IMR-90 (cell line): Measurements from ENCODE around the gene LIN52. TPM values are rescaled to one million over a fixed set of nuclear protein-coding genes. Genes with fewer than 3 reads are reported as not detected.

ENCODE experiments used
- ATAC-seq: fragments of 200-7000 bp; cut with Tn5 transposase; 2 replicates; pipeline ENCODE4 v1.9.1; 2020; ENCODE audit warnings: low read depth, mild to moderate bottlenecking, moderate library complexity
- BruUV-seq: library from RNA; stranded (reverse); fragments of 400-500 nt; replicated peaks from 2 replicates; lab custom pipeline; 2021; lab: Mats Ljungman, UMichigan
- CTCF ChIA-PET: fragments of 300-600 bp; formaldehyde crosslinking; extraction: SDS; loops from one replicate; lab custom pipeline; 2021; ENCODE audit warnings: antibody characterized with exemption; lab: Yijun Ruan, JAX
- POLR2A ChIA-PET: fragments of 300-600 bp; sonication (Branson Sonifier 250); formaldehyde crosslinking; loops from one replicate; lab custom pipeline; 2022; ENCODE audit warnings: antibody characterized with exemption; ENCODE audit not compliant: unreplicated experiment; lab: Charles Lee
- DNase-seq: peaks from one replicate; pipeline ENCODE4 v3.0.0; 2013
- H2AFZ ChIP-seq: replicated peaks from 2 replicates; pipeline ENCODE3; 2013; ENCODE audit warnings: low read length, mild to moderate bottlenecking; ENCODE audit not compliant: poor library complexity
- H2AK5ac ChIP-seq: 2 replicates; pipeline ENCODE4 v1.6.1; 2013; ENCODE audit warnings: low read depth, low read length, inconsistent platforms
- H2AK9ac ChIP-seq: replicated peaks from 2 replicates; pipeline ENCODE3; 2013; ENCODE audit warnings: mild to moderate bottlenecking, low read depth, low read length, moderate library complexity; ENCODE audit not compliant: poor library complexity
- H2BK120ac ChIP-seq: 2 replicates; pipeline ENCODE4 v1.6.1; 2013; ENCODE audit warnings: low read depth, low read length, inconsistent platforms
- H2BK15ac ChIP-seq: 3 replicates; pipeline ENCODE4 v1.6.1; 2013; ENCODE audit warnings: low read depth, low read length, inconsistent platforms
- H2BK20ac ChIP-seq: 2 replicates; pipeline ENCODE4 v1.6.1; 2013; ENCODE audit warnings: low read depth, mild to moderate bottlenecking, inconsistent platforms, low read length, moderate library complexity
- H2BK5ac ChIP-seq: 2 replicates; pipeline ENCODE4 v1.6.1; 2013; ENCODE audit warnings: mild to moderate bottlenecking, low read depth, low read length, inconsistent platforms; ENCODE audit not compliant: poor library complexity, severe bottlenecking
- H3K14ac ChIP-seq: replicated peaks from 2 replicates; pipeline ENCODE4 v1.6.1; 2013; ENCODE audit warnings: low read depth, low read length, inconsistent platforms
- H3K18ac ChIP-seq: 2 replicates; pipeline ENCODE4 v1.6.1; 2013; ENCODE audit warnings: low read depth, low read length, control low read depth
- H3K23ac ChIP-seq: 2 replicates; pipeline ENCODE4 v1.6.1; 2013; ENCODE audit warnings: low read depth, low read length, inconsistent platforms
- H3K27ac ChIP-seq: 2 replicates; pipeline ENCODE4 v1.5.1; 2013; ENCODE audit warnings: mild to moderate bottlenecking, control low read depth, low read length; ENCODE audit not compliant: insufficient read depth
- H3K27me3 ChIP-seq: 2 replicates; pipeline ENCODE4 v1.6.1; 2013; ENCODE audit warnings: low read length; ENCODE audit not compliant: control insufficient read depth, insufficient read depth
- H3K36me3 ChIP-seq: 2 replicates; pipeline ENCODE4 v1.6.1; 2013; ENCODE audit warnings: low read length, mixed read lengths; ENCODE audit not compliant: control insufficient read depth, insufficient read depth
- H3K4ac ChIP-seq: 2 replicates; pipeline ENCODE4 v1.6.1; 2013; ENCODE audit warnings: low read depth, low read length, inconsistent platforms
- H3K4me1 ChIP-seq: 2 replicates; pipeline ENCODE4 v1.6.1; 2013; ENCODE audit warnings: low read length, mixed read lengths; ENCODE audit not compliant: control insufficient read depth, insufficient read depth
- H3K4me2 ChIP-seq: 2 replicates; pipeline ENCODE4 v1.6.1; 2013; ENCODE audit warnings: low read depth, mild to moderate bottlenecking, control low read depth, low read length, moderate library complexity
- H3K4me3 ChIP-seq: 2 replicates; pipeline ENCODE4 v1.5.1; 2013; ENCODE audit warnings: low read depth, mild to moderate bottlenecking, control low read depth, low read length, moderate library complexity; ENCODE audit not compliant: insufficient read depth
- H3K56ac ChIP-seq: 2 replicates; pipeline ENCODE4 v1.6.1; 2013; ENCODE audit warnings: low read length, inconsistent platforms; ENCODE audit not compliant: insufficient read depth; ENCODE audit errors: extremely low read depth
- H3K79me1 ChIP-seq, 2 experiments: 2 replicates each; pipeline ENCODE4 v1.6.1; 2013; ENCODE audit warnings: low read length in 2 of 2, inconsistent platforms in 1 of 2, low read depth in 1 of 2
- H3K9ac ChIP-seq: 2 replicates; pipeline ENCODE4 v1.6.1; 2013; ENCODE audit warnings: low read depth, low read length, control low read depth
- H3K9me1 ChIP-seq: 2 replicates; pipeline ENCODE4 v1.6.1; 2013; ENCODE audit warnings: low read length, inconsistent platforms; ENCODE audit not compliant: insufficient read depth
- H3K9me3 ChIP-seq: 2 replicates; pipeline ENCODE4 v1.6.1; 2013; ENCODE audit warnings: low read length; ENCODE audit not compliant: control insufficient read depth, insufficient read depth
- H4K20me1 ChIP-seq: 2 replicates; pipeline ENCODE4 v1.6.1; 2013; ENCODE audit warnings: low read length, inconsistent platforms; ENCODE audit not compliant: insufficient read depth
- H4K5ac ChIP-seq: 2 replicates; pipeline ENCODE4 v1.6.1; 2013; ENCODE audit warnings: mild to moderate bottlenecking, low read depth, low read length, control low read depth
- H4K8ac ChIP-seq, 2 experiments: 2 replicates each; pipeline ENCODE4 v1.6.1; 2013; ENCODE audit warnings: low read depth in 2 of 2, low read length in 2 of 2, control low read depth in 1 of 2, inconsistent platforms in 1 of 2
- H4K91ac ChIP-seq: 2 replicates; pipeline ENCODE4 v1.6.1; 2013; ENCODE audit warnings: low read depth, low read length, inconsistent platforms; ENCODE audit not compliant: insufficient read depth
- BHLHE40 ChIP-seq: fragments of 150-350 bp; IDR thresholded peaks from 2 replicates; pipeline ENCODE4 v1.6.1; 2016; ENCODE audit warnings: mild to moderate bottlenecking, low read depth, low read length
- CTCF ChIP-seq: conservative IDR thresholded peaks from 2 replicates; pipeline ENCODE4 v1.5.1; 2012; ENCODE audit warnings: mild to moderate bottlenecking, low read depth, low read length, improper control_type of control experiment
- ELK1 ChIP-seq: fragments of 150-350 bp; IDR thresholded peaks from 2 replicates; pipeline ENCODE4 v1.6.1; 2016; ENCODE audit warnings: low read depth, mild to moderate bottlenecking, low read length, moderate library complexity, borderline replicate concordance
- FOS ChIP-seq: fragments of 150-350 bp; IDR thresholded peaks from 2 replicates; pipeline ENCODE4 v1.6.1; 2016; ENCODE audit warnings: low read depth, low read length
- MAFK ChIP-seq: IDR thresholded peaks from 2 replicates; pipeline ENCODE4 v1.6.1; 2012; ENCODE audit warnings: low read depth, low read length, improper control_type of control experiment
- MAZ ChIP-seq: IDR thresholded peaks from 2 replicates; pipeline ENCODE4 v1.6.1; 2012; ENCODE audit warnings: low read depth, mild to moderate bottlenecking, low read length, improper control_type of control experiment, moderate library complexity, borderline replicate concordance
- MXI1 ChIP-seq: IDR thresholded peaks from 2 replicates; pipeline ENCODE4 v1.6.1; 2012; ENCODE audit warnings: low read depth, mild to moderate bottlenecking, low read length, moderate library complexity, borderline replicate concordance
- NFE2L2 ChIP-seq: fragments of 150-350 bp; IDR thresholded peaks from 2 replicates; pipeline ENCODE4 v1.6.1; 2016; ENCODE audit warnings: low read depth, mild to moderate bottlenecking, low read length
- POLR2A ChIP-seq: IDR thresholded peaks from 2 replicates; pipeline ENCODE4 v1.6.1; 2012; ENCODE audit warnings: mild to moderate bottlenecking, low read depth, low read length
- RAD21 ChIP-seq: IDR thresholded peaks from 2 replicates; pipeline ENCODE4 v1.6.1; 2012; ENCODE audit warnings: low read length, improper control_type of control experiment
- SMC3 ChIP-seq: fragments of 150-350 bp; IDR thresholded peaks from 2 replicates; pipeline ENCODE4 v1.6.1; 2016; ENCODE audit warnings: low read depth, mild to moderate bottlenecking, antibody characterized with exemption, low read length, moderate library complexity
- WGBS, 2 experiments: methylation state at CpG; one replicate each; pipeline versions ENCODE4 v1.1.5 to v1.1.7; 2013; ENCODE audit warnings: missing lambda C conversion rate in 2 of 2; ENCODE audit not compliant: insufficient read length in 1 of 2; ENCODE audit errors: extremely low coverage in 2 of 2; 5-methylcytosine and 5-hydroxymethylcytosine counted together
- dilution Hi-C: fragments of 300-500 bp; cut with HindIII; formaldehyde crosslinking; loops from one replicate; pipeline ENCODE4 v1.14.3; 2018; ENCODE audit warnings: low sequenced_read_pairs; ENCODE audit not compliant: unreplicated experiment
- in situ Hi-C: fragments of 300-500 bp; cut with MboI; formaldehyde crosslinking; loops from 3 replicates; pipeline ENCODE4 v1.14.3; 2019; ENCODE audit warnings: low sequenced_read_pairs, inconsistent platforms, mixed read lengths
- intact Hi-C: fragments of 100-400 bp; cut with micrococcal nuclease; formaldehyde crosslinking; loops from 2 replicates; pipeline ENCODE4 v1.10.0; 2022
- polyA plus RNA-seq, 3 experiments: library from polyadenylated mRNA; depleted of rRNA; stranded (reverse); fragments of >200 nt; gene quantifications; 2 replicates each; pipeline ENCODE4 v1.2.3, GENCODE V29; 2012; ENCODE audit warnings: low replicate concordance in 1 of 3
- total RNA-seq: library from RNA; depleted of rRNA; stranded (reverse); fragments of >200 nt; gene quantifications from 2 replicates; pipeline ENCODE4 v1.2.3, GENCODE V29; 2012

LIN52 gene
- total and polyA plus RNA-seq, 2 of the 4 experiments (the other 2 are of a cell fraction) = 6.1 to 11.5 TPM

GRCh38 chr14:74249433-74250375, 164.9 kb downstream of the LIN52 start:
- TF ChIP-seq MAZ = no peak
- no peak for TF ChIP-seq MAFK
- no peak for TF ChIP-seq RAD21
- TF ChIP-seq MXI1 = no peak
- TF ChIP-seq POLR2A = no peak
- TF ChIP-seq BHLHE40 = no peak
- TF ChIP-seq ELK1 = no peak
- no peak for TF ChIP-seq FOS
- no peak for TF ChIP-seq CTCF
- TF ChIP-seq NFE2L2 = no peak
- TF ChIP-seq SMC3 = no peak
- in situ Hi-C loops (loop anchor here (5.0 kb wide), 1 partner anchor 137 kb away; no protein-coding TSS in a partner anchor), intact Hi-C loops (no loop called here), dilution Hi-C loops (no loop called here)
- H3K9ac ChIP-seq = no peak overlapping the region
- no peak overlapping the region for H3K56ac ChIP-seq
- ChIA-PET POLR2A (no interaction called here), CTCF (interaction anchor here (0.9 to 1.1 kb wide), 2 partner anchors 17 to 44 kb away, joined by 3 to 4 read pairs; no protein-coding TSS in a partner anchor)
- no peak for ATAC-seq
- peaks cover 56% of the 10 kb centered on the region for H3K27me3 ChIP-seq
- no peak overlapping the region for H3K4me2 ChIP-seq
- H2BK15ac ChIP-seq = no peak overlapping the region
- no peak overlapping the region for H3K4me3 ChIP-seq
- H2BK20ac ChIP-seq = no peak overlapping the region
- WGBS, 2 experiments = 80% methylated on average over 1 of the region's 12 CpGs; no CpG with 5 or more reads in 1 of the 2 experiments
- no peaks in the 10 kb centered on the region for H3K9me1 ChIP-seq
- no peak overlapping the region for H3K14ac ChIP-seq
- H3K79me1 ChIP-seq = no peaks in the 10 kb centered on the region
- no peak overlapping the region for H2AK9ac ChIP-seq
- H2AFZ ChIP-seq = no peak overlapping the region
- no peak overlapping the region for H3K27ac ChIP-seq
- H4K5ac ChIP-seq = no peak overlapping the region
- H3K36me3 ChIP-seq = no peaks in the 10 kb centered on the region
- no peak overlapping the region for H2BK5ac ChIP-seq
- no peak overlapping the region for H2AK5ac ChIP-seq
- no peak overlapping the region for H3K18ac ChIP-seq
- H4K8ac ChIP-seq = no peak overlapping the region
- H4K91ac ChIP-seq = no peak overlapping the region
- no peaks in the 10 kb centered on the region; the same call in 1 of the 2 replicates for H4K20me1 ChIP-seq
- H3K9me3 ChIP-seq = no peaks in the 10 kb centered on the region
- H3K4me1 ChIP-seq = no peaks in the 10 kb centered on the region
- H3K4ac ChIP-seq = no peak overlapping the region
- DNase-seq = no peak
- BruUV-seq = no TSS peak
- no peak overlapping the region for H2BK120ac ChIP-seq
- no peak overlapping the region for H3K23ac ChIP-seq
